ENCODE measurements around the gene KRT38.

KRT38 gene

GRCh38 chr17:41440531-41441033, at the start of gene KRT38:
KRT38 (minus strand) TSS chr17:41440983; CDS start chr17:41440921, 62 bp downstream.
- no peak for DNase-seq (ENCODE audit: low read depth)

- no peak for DNase-seq (ENCODE audit: low read depth)
Observed at GRCh38 chr17:41489531-41489930, 48.7 kb upstream of the KRT38 start, which contains the start of gene KRT36. KRT36 (minus strand) TSS chr17:41489910; CDS start chr17:41489864, 46 bp downstream.

- DNase-seq (ENCODE audit: low read depth) = peak; percentile 21
Observed at GRCh38 chr17:41486809-41487530, 46.2 kb upstream of the KRT38 start.

GRCh38 chr17:41486316-41486715, 45.5 kb upstream of the KRT38 start:
- no peak for DNase-seq (ENCODE audit: low read depth)

- no peak for DNase-seq (ENCODE audit: low read depth)
Observed at GRCh38 chr17:41484920-41485904, 44.4 kb upstream of the KRT38 start.

GRCh38 chr17:41483991-41484826, 43.4 kb upstream of the KRT38 start:
- no peak for DNase-seq (ENCODE audit: low read depth)

GRCh38 chr17:41483531-41483930, 42.7 kb upstream of the KRT38 start:
- no peak for DNase-seq (ENCODE audit: low read depth)

GRCh38 chr17:41481036-41481435, 40.3 kb upstream of the KRT38 start, which contains the start of gene KRT35:
KRT35 (minus strand) TSS chr17:41481151; CDS start chr17:41481097, 54 bp downstream.
- DNase-seq (ENCODE audit: low read depth) = no peak

- DNase-seq (ENCODE audit: low read depth) = no peak
Observed at GRCh38 chr17:41480581-41480980, 39.8 kb upstream of the KRT38 start.

- no peak for DNase-seq (ENCODE audit: low read depth)
Observed at GRCh38 chr17:41480136-41480535, 39.4 kb upstream of the KRT38 start.

GRCh38 chr17:41478237-41478636, 37.5 kb upstream of the KRT38 start:
- DNase-seq (ENCODE audit: low read depth) = no peak

GRCh38 chr17:41476866-41477815, 36.4 kb upstream of the KRT38 start:
- no peak for DNase-seq (ENCODE audit: low read depth)

- no peak for DNase-seq (ENCODE audit: low read depth)
Observed at GRCh38 chr17:41475421-41475820, 34.6 kb upstream of the KRT38 start.

GRCh38 chr17:41474863-41475262, 34.1 kb upstream of the KRT38 start:
- DNase-seq (ENCODE audit: low read depth) = no peak

GRCh38 chr17:41468346-41468745, 27.6 kb upstream of the KRT38 start:
- DNase-seq (ENCODE audit: low read depth) = no peak

GRCh38 chr17:41467561-41467960, 26.8 kb upstream of the KRT38 start:
- no peak for DNase-seq (ENCODE audit: low read depth)

GRCh38 chr17:41466988-41467387, 26.2 kb upstream of the KRT38 start, which contains the start of gene KRT32:
KRT32 (minus strand) TSS chr17:41467386; CDS start chr17:41467325, 61 bp downstream.
- DNase-seq (ENCODE audit: low read depth) = no peak

- no peak for DNase-seq (ENCODE audit: low read depth)
Observed at GRCh38 chr17:41464682-41465081, 23.9 kb upstream of the KRT38 start.

- DNase-seq (ENCODE audit: low read depth) = no peak
Observed at GRCh38 chr17:41464173-41464572, 23.4 kb upstream of the KRT38 start.

GRCh38 chr17:41463746-41464145, 23.0 kb upstream of the KRT38 start:
- no peak for DNase-seq (ENCODE audit: low read depth)

Data from stimulated activated CD8-positive, alpha-beta memory T cell treated with anti-CD3 and anti-CD28 coated beads, Interleukin-7, amount 100 ng/mL, for 24 hours (primary cell).